GM20431 (cell line): ENCODE measurements around the gene OTOP2.

Source experiments
- in situ Hi-C: fragments of 300-500 bp; cut with MseI, MboI; formaldehyde crosslinking; loops from one replicate; pipeline ENCODE4 v1.15.0; 2020; ENCODE audit warnings: low sequenced_read_pairs; ENCODE audit not compliant: unreplicated experiment

Gene OTOP2

GRCh38 chr17:74922172-74922571 is 1.9 kb upstream of the OTOP2 start:
- in situ Hi-C loops, result no loop called here

DNA sequence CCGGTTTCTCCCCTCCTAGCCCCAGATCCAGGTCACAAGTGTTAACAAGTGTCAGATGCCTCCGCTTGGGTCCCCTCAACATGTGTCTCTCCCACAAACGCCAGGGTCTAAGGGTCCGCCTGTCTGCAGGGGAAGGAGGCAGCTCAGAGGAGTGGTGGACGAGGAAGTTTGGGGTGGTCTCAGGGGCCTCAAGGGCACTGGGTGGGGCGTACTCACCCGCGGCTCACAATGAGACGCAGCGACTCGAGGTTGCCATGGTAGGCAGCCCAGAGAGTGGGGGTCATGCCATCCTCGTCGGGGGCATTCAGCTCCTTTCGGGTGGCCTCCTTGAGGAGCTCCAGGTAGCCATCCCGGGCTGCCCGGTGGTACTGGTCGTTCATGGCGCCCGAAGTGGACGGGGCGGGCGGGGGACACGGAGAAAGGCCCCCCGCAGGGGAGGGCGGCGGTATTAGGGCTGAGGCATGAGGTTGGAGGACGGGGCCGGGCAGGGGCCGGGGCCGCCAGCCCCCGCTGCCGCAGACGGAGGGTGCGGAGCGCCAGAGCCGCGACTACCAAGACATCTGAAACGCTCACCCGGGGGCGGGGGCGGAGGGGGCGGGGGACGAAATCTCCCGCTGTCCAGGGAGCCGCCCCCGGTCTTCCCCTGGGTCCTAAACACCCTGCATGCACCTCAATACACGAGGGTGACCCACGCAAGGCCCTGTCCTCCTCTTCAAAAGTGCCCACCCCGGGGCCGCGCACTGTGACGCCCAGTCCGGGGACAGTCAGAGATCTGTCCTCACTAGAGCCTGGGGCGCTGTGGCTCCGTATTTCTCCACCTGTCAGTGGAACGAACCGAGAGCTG is 1.2 kb upstream of the OTOP2 start, which contains the start of gene USH1G:
Gene USH1G, minus strand, starts transcription at position 562 of the 844 bp plus-strand sequence. Its CDS starts 182 bp downstream, at position 380.
- in situ Hi-C loops, result no loop called here

GRCh38 chr17:74923538-74924249 is 379 bp upstream of the OTOP2 start:
- in situ Hi-C loops, result no loop called here

GRCh38 chr17:74925242-74925641 is 1.2 kb downstream of the OTOP2 start:
- in situ Hi-C loops, result no loop called here

DNA sequence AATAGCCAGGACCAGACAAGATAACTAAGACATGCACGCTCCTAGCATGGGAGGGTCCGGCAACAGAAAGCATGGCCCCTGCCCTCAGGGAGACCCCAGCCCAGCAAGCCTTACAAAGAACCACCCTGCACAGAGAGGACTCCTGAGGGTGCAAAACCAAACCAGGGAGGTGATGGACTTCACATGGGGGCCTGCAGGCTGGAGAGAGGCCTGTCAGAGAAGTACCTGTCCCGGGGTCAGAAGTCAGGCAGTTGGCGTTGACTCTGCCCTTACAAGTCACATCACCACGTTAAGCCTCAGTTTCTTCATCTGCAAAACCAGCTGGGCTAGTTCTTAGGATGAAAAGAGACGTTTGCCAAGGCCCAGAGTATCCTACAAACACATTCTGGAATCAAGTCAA is 4.7 kb downstream of the OTOP2 start:
- in situ Hi-C loops, result no loop called here

DNA sequence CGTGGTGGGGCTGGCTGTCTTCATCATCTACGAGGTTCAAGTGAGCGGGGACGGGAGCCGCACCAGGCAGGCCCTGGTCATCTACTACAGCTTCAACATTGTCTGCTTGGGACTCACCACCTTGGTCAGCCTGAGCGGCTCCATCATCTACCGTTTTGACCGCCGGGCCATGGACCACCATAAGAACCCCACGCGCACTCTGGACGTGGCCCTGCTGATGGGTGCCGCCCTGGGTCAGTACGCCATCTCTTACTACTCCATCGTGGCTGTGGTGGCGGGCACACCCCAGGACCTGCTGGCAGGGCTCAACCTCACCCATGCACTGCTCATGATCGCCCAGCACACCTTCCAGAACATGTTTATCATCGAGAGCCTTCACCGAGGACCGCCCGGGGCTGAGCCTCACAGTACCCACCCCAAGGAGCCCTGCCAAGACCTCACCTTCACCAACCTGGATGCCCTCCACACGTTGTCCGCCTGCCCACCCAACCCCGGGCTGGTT is 6.5 kb downstream of the OTOP2 start:
- in situ Hi-C loops, result no loop called here

- in situ Hi-C loops, result no loop called here
Observed at GRCh38 chr17:74935048-74935447, 11.0 kb downstream of the OTOP2 start.

DNA sequence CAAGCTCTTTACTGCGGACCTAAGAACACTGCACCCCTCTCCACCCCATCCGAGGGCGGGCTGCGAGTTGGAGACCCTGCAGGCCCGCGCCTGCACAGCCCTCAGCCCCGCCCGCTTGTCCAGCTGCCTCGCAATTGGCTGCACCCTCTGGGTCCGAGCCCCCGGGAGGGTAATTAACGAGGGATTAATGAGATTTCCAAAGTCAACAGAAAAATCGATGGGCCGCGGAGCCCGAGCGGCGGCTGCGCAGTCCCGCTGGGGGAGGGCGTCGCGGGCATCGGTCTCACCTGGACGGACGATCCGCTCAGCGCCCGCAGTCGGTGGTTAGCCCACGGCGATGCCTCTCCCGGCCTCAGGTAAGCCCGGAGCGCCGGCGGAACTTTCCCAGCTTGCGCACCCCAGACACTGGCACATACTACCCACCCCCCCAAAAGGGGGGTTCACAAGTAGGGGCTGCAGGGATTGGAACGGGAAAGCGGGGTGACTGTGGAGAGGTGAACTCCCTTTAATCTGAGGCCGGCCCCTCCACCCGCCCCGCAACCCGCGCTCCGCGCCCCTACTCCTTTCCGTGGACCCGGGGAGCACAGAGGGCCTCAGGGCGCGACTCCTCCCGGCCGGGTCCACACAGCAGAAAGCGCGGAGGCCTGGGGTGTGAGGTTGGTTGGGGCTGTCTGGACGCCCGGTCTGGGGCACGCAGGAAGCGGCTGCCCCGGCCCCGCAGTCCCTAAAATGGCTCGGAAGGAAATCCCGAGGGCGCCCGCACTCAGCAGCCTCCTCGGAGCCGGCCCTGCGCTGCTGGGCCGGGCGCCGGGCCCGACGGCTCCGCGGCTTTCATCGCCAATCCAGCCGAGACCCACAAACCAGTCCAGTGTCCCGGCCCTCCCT is 11.8 kb downstream of the OTOP2 start, which contains the start of gene OTOP3:
Gene OTOP3, plus strand, starts transcription at position 314 of the 885 bp plus-strand sequence. Its CDS starts 24 bp downstream, at position 338.
- in situ Hi-C loops, result no loop called here

GRCh38 chr17:74936470-74936799 is 12.4 kb downstream of the OTOP2 start:
- in situ Hi-C loops, result no loop called here

DNA sequence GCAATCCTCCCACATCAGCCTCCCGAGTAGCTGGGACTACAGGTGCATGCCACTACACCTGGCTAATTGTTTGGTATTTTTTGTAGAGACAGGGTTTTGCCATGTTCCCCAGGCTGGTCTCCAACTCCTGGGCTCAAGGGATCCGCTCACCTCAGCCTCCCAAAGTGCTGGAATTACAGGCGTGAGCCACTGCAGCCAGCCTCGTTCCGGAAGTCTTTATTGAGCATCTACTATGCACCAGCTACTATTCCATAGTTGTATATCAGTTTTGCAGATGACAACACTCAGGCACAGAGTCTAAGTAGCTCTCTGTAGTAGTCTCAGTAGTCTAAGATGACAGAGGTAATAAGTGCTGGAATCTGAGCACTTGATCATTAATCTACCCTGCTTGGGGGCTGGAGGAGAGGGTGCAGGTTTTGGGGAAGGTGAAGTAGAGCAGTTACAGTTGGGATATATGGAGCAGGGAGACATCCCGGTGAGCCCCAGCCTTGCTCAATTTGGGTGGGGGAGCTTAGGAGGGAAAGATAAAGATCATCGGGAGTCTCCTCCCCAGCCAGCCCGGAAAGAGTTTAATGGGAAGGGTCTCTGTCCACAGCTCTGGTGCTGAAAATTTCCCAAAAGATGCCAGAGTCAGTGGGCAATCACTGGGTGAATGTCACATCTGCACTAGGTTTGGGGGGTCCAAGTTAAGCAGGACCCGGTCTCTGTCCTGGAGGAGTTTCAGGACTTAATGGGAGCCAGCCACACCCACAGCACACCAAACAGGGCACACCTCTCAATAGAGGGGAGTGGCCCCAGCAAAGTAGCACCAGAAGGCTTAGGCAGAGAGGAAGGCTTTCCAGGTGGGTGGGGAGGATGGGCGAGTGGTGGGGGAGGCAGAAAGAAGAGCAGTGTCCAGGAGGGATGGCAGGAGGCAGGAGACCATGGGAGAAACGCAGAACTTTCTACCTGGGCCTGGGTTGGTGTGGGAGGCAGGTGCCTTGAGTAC is 13.3 kb downstream of the OTOP2 start:
- in situ Hi-C loops, result no loop called here

- in situ Hi-C loops, result no loop called here
Observed at GRCh38 chr17:74938194-74938950, 14.3 kb downstream of the OTOP2 start.

DNA sequence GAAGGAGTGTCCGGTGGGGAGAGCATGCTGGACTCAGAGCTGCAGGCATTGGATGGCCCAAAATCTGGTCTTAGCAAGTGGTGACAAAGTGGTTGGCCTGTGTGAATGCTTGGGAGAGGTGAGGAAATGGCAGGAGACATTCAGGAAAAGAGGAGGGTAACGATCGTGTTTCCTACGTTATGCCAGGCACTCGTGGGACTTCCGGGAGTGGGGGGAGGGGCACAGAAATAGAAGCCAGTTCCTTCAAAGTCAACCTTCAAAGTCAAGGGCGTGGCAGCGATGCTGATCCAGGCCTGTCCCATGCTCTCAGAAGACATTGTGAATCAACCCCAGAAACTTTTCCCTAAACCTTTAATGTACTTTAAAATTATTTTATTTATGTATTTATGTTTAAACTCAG is 15.5 kb downstream of the OTOP2 start:
- in situ Hi-C loops, result no loop called here

DNA sequence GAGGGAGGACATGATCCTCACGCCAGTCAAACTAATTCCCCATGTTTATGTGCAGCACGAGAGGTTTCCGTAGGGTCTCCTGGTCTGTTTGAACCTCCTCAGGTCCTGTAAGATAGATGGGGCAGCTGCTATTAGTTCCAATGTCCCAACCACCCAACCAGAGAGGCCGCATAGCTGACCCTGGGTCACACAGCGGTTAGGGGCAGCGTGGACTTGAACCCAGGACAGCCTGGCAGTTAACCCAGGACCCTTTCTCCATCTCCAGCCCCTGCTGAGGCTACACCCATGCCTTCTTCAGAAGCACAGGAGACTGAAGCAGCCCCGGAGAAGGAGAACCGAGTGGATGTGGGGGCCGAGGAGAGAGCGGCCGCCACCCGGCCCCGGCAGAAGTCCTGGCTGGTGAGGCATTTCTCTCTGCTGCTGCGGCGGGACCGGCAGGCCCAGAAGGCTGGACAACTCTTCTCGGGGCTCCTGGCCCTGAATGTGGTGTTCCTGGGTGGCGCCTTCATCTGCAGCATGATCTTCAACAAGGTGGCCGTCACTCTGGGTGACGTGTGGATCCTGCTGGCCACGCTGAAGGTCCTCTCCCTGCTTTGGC is 17.2 kb downstream of the OTOP2 start:
- in situ Hi-C loops, result no loop called here

- in situ Hi-C loops, result no loop called here
Observed at GRCh38 chr17:74943808-74944522, 19.9 kb downstream of the OTOP2 start.

DNA sequence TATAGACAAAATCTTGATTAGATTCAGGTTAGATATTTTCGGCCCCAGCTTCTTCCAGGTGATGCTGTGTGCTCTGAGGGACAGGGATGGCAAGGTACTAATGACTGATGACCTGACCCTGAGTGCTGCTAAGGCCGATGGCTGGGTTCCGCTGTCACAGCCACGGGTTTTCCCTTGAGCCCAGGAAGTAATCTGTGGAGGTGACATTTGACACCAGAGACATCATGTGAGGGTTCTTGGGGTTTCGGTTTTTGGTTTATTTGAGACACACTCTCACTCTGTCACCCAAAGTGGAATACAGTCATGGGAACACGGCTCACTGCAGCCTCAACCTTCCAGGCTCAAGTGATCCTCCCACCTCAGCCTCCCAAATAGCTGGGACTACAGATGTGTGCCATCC is 21.5 kb downstream of the OTOP2 start:
- in situ Hi-C loops, result no loop called here

DNA sequence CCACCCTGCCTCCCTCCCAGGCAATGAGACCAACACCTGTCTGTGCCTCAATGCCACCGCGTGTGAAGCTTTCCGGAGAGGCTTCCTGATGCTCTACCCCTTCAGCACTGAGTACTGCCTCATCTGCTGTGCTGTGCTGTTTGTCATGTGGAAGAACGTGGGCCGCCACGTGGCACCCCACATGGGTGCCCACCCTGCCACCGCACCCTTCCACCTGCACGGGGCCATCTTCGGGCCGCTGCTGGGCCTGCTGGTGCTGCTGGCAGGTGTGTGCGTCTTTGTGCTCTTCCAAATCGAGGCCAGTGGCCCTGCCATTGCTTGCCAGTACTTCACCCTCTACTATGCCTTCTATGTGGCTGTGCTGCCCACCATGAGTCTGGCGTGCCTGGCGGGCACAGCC is 22.6 kb downstream of the OTOP2 start:
- in situ Hi-C loops, result no loop called here

- in situ Hi-C loops, result no loop called here
Observed at GRCh38 chr17:74947041-74947754, 23.1 kb downstream of the OTOP2 start.
